Heart right ventricle (tissue), 16 donors: ENCODE measurements around the gene CLDN11. TPM values are rescaled to one million over a fixed set of nuclear protein-coding genes. Genes with fewer than 3 reads are reported as not detected.

Experiments used
- ATAC-seq, 8 donors: fragments of 200-7000 bp; cut with Tn5 transposase; one replicate each; pipeline ENCODE4 v1.9.1; 2020; ENCODE audit warnings: mild to moderate bottlenecking in 8 of 8, moderate library complexity in 8 of 8, moderate number of reproducible peaks in 1 of 8
- DNase-seq, 2 donors: peaks; one replicate each; pipeline ENCODE4 v3.0.0-alpha.2; 2020
- H3K27ac ChIP-seq, 10 donors: fragments of 200-600 bp; sonication (generic) in 2 of 10; one replicate each; pipeline versions ENCODE4 v1.5.0 to v1.8.0; 2020 to 2022; ENCODE audit warnings: mild to moderate bottlenecking in 3 of 10
- H3K27me3 ChIP-seq, 7 donors: fragments of 200-600 bp; one replicate each; pipeline ENCODE4 v1.8.0; 2021 to 2022; ENCODE audit warnings: mild to moderate bottlenecking in 2 of 7
- H3K36me3 ChIP-seq, 9 donors: fragments of 200-600 bp; sonication (generic) in 1 of 9; one replicate each; pipeline versions ENCODE4 v1.5.0 to v1.8.0; 2020 to 2022; ENCODE audit warnings: mild to moderate bottlenecking in 2 of 9
- H3K4me1 ChIP-seq, 9 donors: fragments of 200-600 bp; sonication (generic) in 1 of 9; one replicate each; pipeline versions ENCODE4 v1.5.0 to v1.8.0; 2020 to 2022; ENCODE audit warnings: mild to moderate bottlenecking in 4 of 9
- H3K4me3 ChIP-seq, 10 donors: fragments of 200-600 bp; sonication (generic) in 2 of 10; one replicate each; pipeline versions ENCODE4 v1.5.0 to v1.8.0; 2020 to 2022; ENCODE audit warnings: mild to moderate bottlenecking in 7 of 10, moderate library complexity in 2 of 10
- H3K9me3 ChIP-seq, 11 donors: fragments of 200-600 bp in 10 of 11; sonication (generic) in 2 of 11; one replicate each; pipeline versions ENCODE4 v1.5.0 to v1.8.0; 2013 to 2022; ENCODE audit warnings: mild to moderate bottlenecking in 2 of 11, control low read depth in 1 of 11, moderate library complexity in 1 of 11
- CTCF ChIP-seq, 9 donors: fragments of 200-600 bp; sonication (generic) in 2 of 9; IDR thresholded peaks; one replicate each; pipeline versions ENCODE4 v1.5.0 to v1.8.0; 2021 to 2022; ENCODE audit warnings: antibody characterized with exemption in 9 of 9, mild to moderate bottlenecking in 5 of 9, moderate library complexity in 1 of 9
- WGBS, 2 donors: extraction: QIAGEN DNeasy Blood & Tissue Kit; methylation state at CpG; one replicate each; pipeline ENCODE4 v1.1.7; 2013; ENCODE audit warnings: inconsistent platforms in 1 of 2; 5-methylcytosine and 5-hydroxymethylcytosine counted together
- intact Hi-C, 10 donors: fragments of 100-400 bp; cut with DNase I; formaldehyde crosslinking; loops; one replicate each; pipeline versions ENCODE4 v1.11.1 to v1.14.2; 2022
- polyA plus RNA-seq, 2 donors: library from polyadenylated mRNA; stranded (reverse); fragments of 200-250 nt; gene quantifications; one replicate each; pipeline ENCODE4 v1.2.3, GENCODE V29; 2013
- total RNA-seq, 10 donors: library from RNA; stranded (reverse); fragmentation: NEBNext Ultra II Directional in 3 of 10; extraction: Animal tissue kit (Norgen Biotek cat#: 25700) in 3 of 10; gene quantifications; one replicate each; pipeline versions ENCODE4 v1.2.1 to v1.2.4, GENCODE V29; 2021 to 2023
- donor health status: Arrhythmogenic right ventricular cardiomyopathy.
- donor health status: ischemic (EF 13 %, LVEDD 7.1; RV severe dilation, severe dysfunction).
- donor health status: healthy with polysubstance abuse.
- donor health status: DM: no; HTN: yes; CAD: no.
- donor health status: DM: no; HTN: no; CAD: no.
- donor health status: ischemic (EF 25% LVEDD 6.9; RV normal size, moderate dysfunction).
- donor health status: ischemic (EF 25% LVEDD 5.7; RV mildly dilated, moderate dysfunction).
- donor health status: healthy.
- donor health status: DM: yes; HTN: yes; CAD: no.
- donor health status: Ischemic cardiomyopathy.
- donor health status: ischemic (EF 35%, LVEDD 5.7; RV mildly dilated, moderate dysfunction).
- donor health status: nonischemic (EF 11% LVEDD 7.7; RV severe dilation, severe dysfunction).
- donor health status: DM: yes; HTN: yes; CAD: no.
- donor health status: PGD.
- donor health status: ischemic (EF 29% LVEDD 5.4; RV normal size, mild dysfunction).
- donor health status: nonischemic (EF 23%, LVEDD 6.1; RV moderate dilation, normal function).

Gene CLDN11
- total and polyA plus RNA-seq, 12 donors: 1.6 to 3.9 (median 2.8) TPM

GRCh38 chr3:170417090-170417489 lies 1.6 kb upstream of the CLDN11 start:
- 89 to 90% methylated on average over 1 of the region's 1 CpG for WGBS, 2 donors
- intact Hi-C loops: loop anchor here in 7 of 10 donors (2.0 to 10.0 kb wide), 6 partner anchors 102 to 395 kb away; no protein-coding TSS in a partner anchor
- H3K27me3 ChIP-seq: peaks cover 0 to 53% (median 39%) of the 10 kb centered on the region in 7 donors

GRCh38 chr3:170419557-170420087 lies 954 bp downstream of the CLDN11 start:
- Histone ChIP-seq H3K27ac (peak overlapping the region in 7 of 10 donors; percentile 2 to 79 (median 54)), H3K9me3 (no peaks in the 10 kb centered on the region), H3K4me3 (peak overlapping the region; percentile 5 to 63 (median 48)), H3K36me3 (peaks cover 0 to 5% (median 0%) of the 10 kb centered on the region in 9 donors), H3K27me3 (peaks cover 0 to 53% (median 39%) of the 10 kb centered on the region in 7 donors), H3K4me1 (peaks cover 12 to 39% (median 28%) of the 10 kb centered on the region in 9 donors)
- WGBS, 2 donors: 2 to 5% methylated on average over 57 to 58 of the region's 58 CpGs
- no peak for TF ChIP-seq CTCF (IDR thresholded peaks at IDR 0.05)
- peak; percentile 19 to 20 for DNase-seq
- intact Hi-C loops: loop anchor here in 7 of 10 donors (5.0 to 10.0 kb wide), 6 partner anchors 85 to 393 kb away; no protein-coding TSS in a partner anchor
- peak; percentile 43 to 72 (median 60) for ATAC-seq

More at GRCh38 chr3:170417090-170417489, 1.6 kb upstream of the CLDN11 start:
- H3K27ac ChIP-seq: no peak overlapping the region
- no peak overlapping the region for H3K4me3 ChIP-seq
- DNase-seq: no peak
- TF ChIP-seq CTCF (IDR thresholded peaks at IDR 0.05): no peak
- no peaks in the 10 kb centered on the region for H3K9me3 ChIP-seq
- no peak for ATAC-seq
- H3K36me3 ChIP-seq: no peaks in the 10 kb centered on the region
- H3K4me1 ChIP-seq: peaks cover 12 to 39% (median 28%) of the 10 kb centered on the region in 9 donors

- intact Hi-C loops: loop anchor here in 1 of 10 donors (10.0 kb wide), 1 partner anchor 84 kb away; no protein-coding TSS in a partner anchor
- Histone ChIP-seq H3K27me3 (peaks cover 0 to 53% (median 39%) of the 10 kb centered on the region in 7 donors), H3K4me1 (peaks cover 12 to 39% (median 28%) of the 10 kb centered on the region in 9 donors), H3K4me3 (peak overlapping the region in 9 of 10 donors; percentile 37 to 63 (median 50)), H3K36me3 (peaks cover 0 to 5% (median 0%) of the 10 kb centered on the region in 9 donors), H3K27ac (peak overlapping the region in 8 of 10 donors; percentile 2 to 79 (median 51)), H3K9me3 (no peaks in the 10 kb centered on the region)
- WGBS, 2 donors: 38 to 48% methylated on average over 17 of the region's 17 CpGs
- DNase-seq: no peak
- ATAC-seq: peak in 2 of 8 donors; percentile 48 to 55
- no peak for TF ChIP-seq CTCF (IDR thresholded peaks at IDR 0.05)
Observed at GRCh38 chr3:170420307-170420821, 1.7 kb downstream of the CLDN11 start.

GRCh38 chr3:170421111-170421641 lies 2.5 kb downstream of the CLDN11 start:
- peak in 1 of 2 donors; percentile 13 for DNase-seq

More at GRCh38 chr3:170421111-170421641, 2.5 kb downstream of the CLDN11 start:
- intact Hi-C loops: loop anchor here in 1 of 10 donors (10.0 kb wide), 1 partner anchor 84 kb away; no protein-coding TSS in a partner anchor
- no peaks in the 10 kb centered on the region for H3K9me3 ChIP-seq
- peaks cover 0 to 5% (median 0%) of the 10 kb centered on the region in 9 donors for H3K36me3 ChIP-seq
- H3K27ac ChIP-seq: peak overlapping the region in 8 of 10 donors; percentile 0 to 79 (median 48)
- peaks cover 12 to 39% (median 28%) of the 10 kb centered on the region in 9 donors for H3K4me1 ChIP-seq
- no peak for TF ChIP-seq CTCF (IDR thresholded peaks at IDR 0.05)
- peak overlapping the region in 6 of 10 donors; percentile 14 to 63 (median 50) for H3K4me3 ChIP-seq
- peak in 5 of 8 donors; percentile 17 to 62 (median 27) for ATAC-seq
- WGBS, 2 donors: 45 to 49% methylated on average over 12 of the region's 12 CpGs
- H3K27me3 ChIP-seq: peaks cover 0 to 52% (median 36%) of the 10 kb centered on the region in 7 donors
